H9 (cell line): ENCODE data around the gene SKAP1. TPM values are rescaled to one million over a fixed set of nuclear protein-coding genes. Genes with fewer than 3 reads are reported as not detected.
"Not testable (repeated sequence)": the region's sequence is repeated elsewhere in the genome, so short reads cannot be mapped to it uniquely, and the experiment has no call there.

ENCODE experiments used
- DNase-seq: peaks from one replicate; pipeline ENCODE4 v3.0.0-alpha.2; 2017
- H2AFZ ChIP-seq: one replicate; pipeline ENCODE4 v1.6.1; 2013; ENCODE audit warnings: mild to moderate bottlenecking, low read length, control low read depth, moderate library complexity
- H2AK5ac ChIP-seq: 2 replicates; pipeline ENCODE4 v1.6.1; 2013; ENCODE audit warnings: low read length, control low read depth, mixed read lengths; ENCODE audit not compliant: insufficient read length
- H2BK120ac ChIP-seq: one replicate; pipeline ENCODE4 v1.6.1; 2013; ENCODE audit warnings: low read depth, mild to moderate bottlenecking, low read length, control low read depth, inconsistent platforms; ENCODE audit not compliant: poor library complexity, severe bottlenecking
- H2BK12ac ChIP-seq: 2 replicates; pipeline ENCODE4 v1.6.1; 2013; ENCODE audit warnings: low read length, control low read depth, mixed read lengths, low read depth; ENCODE audit not compliant: insufficient read length
- H2BK15ac ChIP-seq: 2 replicates; pipeline ENCODE4 v1.6.1; 2013; ENCODE audit warnings: low read depth, low read length, control low read depth
- H2BK20ac ChIP-seq: one replicate; pipeline ENCODE4 v1.6.1; 2013; ENCODE audit warnings: low read depth, mild to moderate bottlenecking, low read length, control low read depth, inconsistent platforms; ENCODE audit not compliant: poor library complexity, severe bottlenecking
- H2BK5ac ChIP-seq: 2 replicates; pipeline ENCODE4 v1.6.1; 2013; ENCODE audit warnings: low read length, control low read depth, mixed read lengths; ENCODE audit not compliant: insufficient read length
- H3K14ac ChIP-seq: 2 replicates; pipeline ENCODE4 v1.6.1; 2013; ENCODE audit warnings: low read length, control low read depth; ENCODE audit not compliant: insufficient read depth
- H3K18ac ChIP-seq: 2 replicates; pipeline ENCODE4 v1.6.1; 2013; ENCODE audit warnings: low read depth, mild to moderate bottlenecking, mixed read lengths, low read length, control low read depth; ENCODE audit not compliant: insufficient read length
- H3K23ac ChIP-seq: 2 replicates; pipeline ENCODE4 v1.6.1; 2013; ENCODE audit warnings: low read length, control low read depth, mixed read lengths, low read depth; ENCODE audit not compliant: insufficient read length
- H3K23me2 ChIP-seq: 2 replicates; pipeline ENCODE4 v1.6.1; 2013; ENCODE audit warnings: low read depth, mild to moderate bottlenecking, mixed read lengths, low read length, control low read depth; ENCODE audit not compliant: insufficient read length, poor library complexity, severe bottlenecking
- H3K27ac ChIP-seq: 2 replicates; pipeline ENCODE4 v1.5.1; 2013; ENCODE audit warnings: low read length, control low read depth, mixed read lengths, low read depth; ENCODE audit not compliant: insufficient read length
- H3K27me3 ChIP-seq: 2 replicates; pipeline ENCODE4 v1.6.1; 2013; ENCODE audit warnings: low read length, control low read depth, inconsistent platforms; ENCODE audit not compliant: insufficient read depth
- H3K4ac ChIP-seq: 2 replicates; pipeline ENCODE4 v1.6.1; 2013; ENCODE audit warnings: low read depth, mild to moderate bottlenecking, control low read depth, inconsistent platforms, low read length, moderate library complexity
- H3K4me1 ChIP-seq: 2 replicates; pipeline ENCODE4 v1.6.1; 2013; ENCODE audit warnings: low read length, control low read depth, inconsistent platforms; ENCODE audit not compliant: insufficient read depth
- H3K4me2 ChIP-seq: 2 replicates; pipeline ENCODE4 v1.6.1; 2013; ENCODE audit warnings: low read length, control low read depth, mixed read lengths; ENCODE audit not compliant: insufficient read length, insufficient read depth
- H3K56ac ChIP-seq: 2 replicates; pipeline ENCODE4 v1.6.1; 2013; ENCODE audit warnings: low read depth, mild to moderate bottlenecking, mixed read lengths, low read length, control low read depth; ENCODE audit not compliant: insufficient read length
- H3K79me1 ChIP-seq: 2 replicates; pipeline ENCODE4 v1.6.1; 2013; ENCODE audit warnings: low read depth, mild to moderate bottlenecking, moderate library complexity, low read length, control low read depth, inconsistent platforms; ENCODE audit not compliant: insufficient read depth, poor library complexity, severe bottlenecking
- H3K79me2 ChIP-seq: 2 replicates; pipeline ENCODE4 v1.6.1; 2013; ENCODE audit warnings: low read length, control low read depth, inconsistent platforms; ENCODE audit not compliant: insufficient read depth
- H3K9ac ChIP-seq: 2 replicates; pipeline ENCODE4 v1.6.1; 2013; ENCODE audit warnings: low read length, control low read depth, mixed read lengths; ENCODE audit not compliant: insufficient read length; ENCODE audit errors: extremely low read depth
- H3K9me3 ChIP-seq: one replicate; pipeline ENCODE4 v1.6.1; 2013; ENCODE audit warnings: low read depth, low read length, inconsistent platforms; ENCODE audit not compliant: control insufficient read depth
- H3T11ph ChIP-seq: one replicate; pipeline ENCODE4 v1.6.1; 2013; ENCODE audit warnings: mild to moderate bottlenecking, low read length, control low read depth, inconsistent platforms
- H4K20me1 ChIP-seq: one replicate; pipeline ENCODE4 v1.6.1; 2013; ENCODE audit not compliant: control insufficient read depth, insufficient read length, insufficient read depth
- H4K5ac ChIP-seq: 2 replicates; pipeline ENCODE4 v1.6.1; 2013; ENCODE audit warnings: low read depth, mild to moderate bottlenecking, mixed read lengths, low read length, control low read depth; ENCODE audit not compliant: insufficient read length
- H4K8ac ChIP-seq: replicated peaks from 2 replicates; pipeline ENCODE4 v1.6.1; 2013; ENCODE audit warnings: low read length, control low read depth, mixed read lengths, low read depth; ENCODE audit not compliant: insufficient read length
- H4K91ac ChIP-seq: 2 replicates; pipeline ENCODE4 v1.6.1; 2013; ENCODE audit warnings: low read depth, mild to moderate bottlenecking, moderate library complexity, mixed read lengths, low read length, control low read depth; ENCODE audit not compliant: insufficient read length
- H3K27ac Mint-ChIP-seq, 3 experiments: 2 replicates in 2 of 3; 3 replicates in 1 of 3; pipeline ENCODE4 v1.8.0; 2020 to 2021; ENCODE audit warnings: mixed read lengths in 3 of 3, mild to moderate bottlenecking in 1 of 3, moderate library complexity in 1 of 3
- H3K27me3 Mint-ChIP-seq: 2 replicates; pipeline ENCODE4 v1.8.0; 2021; ENCODE audit warnings: low read depth, mild to moderate bottlenecking, moderate library complexity, mixed read lengths
- H3K36me3 Mint-ChIP-seq, 3 experiments: 2 replicates in 2 of 3; 3 replicates in 1 of 3; pipeline ENCODE4 v1.8.0; 2020 to 2021; ENCODE audit warnings: low read depth in 3 of 3, mixed read lengths in 3 of 3; ENCODE audit not compliant: insufficient read depth in 1 of 3
- H3K4me1 Mint-ChIP-seq, 2 experiments: 2 replicates each; pipeline ENCODE4 v1.8.0; 2020; ENCODE audit warnings: mixed read lengths in 2 of 2
- H3K4me3 Mint-ChIP-seq, 2 experiments: 2 replicates in 1 of 2; 3 replicates in 1 of 2; pipeline ENCODE4 v1.8.0; 2020 to 2021; ENCODE audit warnings: mild to moderate bottlenecking in 2 of 2, mixed read lengths in 2 of 2, moderate library complexity in 1 of 2
- H3K9me3 Mint-ChIP-seq, 2 experiments: 2 replicates in 1 of 2; 3 replicates in 1 of 2; pipeline ENCODE4 v1.8.0; 2020; ENCODE audit warnings: mild to moderate bottlenecking in 2 of 2, mixed read lengths in 2 of 2, moderate library complexity in 1 of 2
- WGBS: extraction: QIAGEN DNeasy Blood & Tissue Kit; methylation state at CpG from one replicate; pipeline ENCODE4 v1.1.7; 2013; ENCODE audit warnings: missing lambda C conversion rate, low lambda C conversion rate, mixed read lengths; ENCODE audit not compliant: insufficient read length; ENCODE audit errors: extremely low coverage; 5-methylcytosine and 5-hydroxymethylcytosine counted together
- total RNA-seq: library from RNA; stranded (reverse); gene quantifications from 2 replicates; pipeline ENCODE4 v1.2.1, GENCODE V29; 2021
- TF ChIP-seq, protein P1 (sequence below): fragments of 200-600 bp; sonication (generic); conservative IDR thresholded peaks from 3 replicates; pipeline ENCODE4 v1.8.0; 2021; ENCODE audit warnings: antibody characterized with exemption, mild to moderate bottlenecking

SKAP1 gene
- total RNA-seq, 1 experiment from 2014 or later = not detected

GRCh38 chr17:48363161-48363560 lies 66.9 kb downstream of the SKAP1 start:
- H3K27me3 Mint-ChIP-seq = peaks cover 66% of the 10 kb centered on the region
- H3K4ac ChIP-seq = no peak overlapping the region
- H3K27ac Mint-ChIP-seq = no peak overlapping the region

DNA sequence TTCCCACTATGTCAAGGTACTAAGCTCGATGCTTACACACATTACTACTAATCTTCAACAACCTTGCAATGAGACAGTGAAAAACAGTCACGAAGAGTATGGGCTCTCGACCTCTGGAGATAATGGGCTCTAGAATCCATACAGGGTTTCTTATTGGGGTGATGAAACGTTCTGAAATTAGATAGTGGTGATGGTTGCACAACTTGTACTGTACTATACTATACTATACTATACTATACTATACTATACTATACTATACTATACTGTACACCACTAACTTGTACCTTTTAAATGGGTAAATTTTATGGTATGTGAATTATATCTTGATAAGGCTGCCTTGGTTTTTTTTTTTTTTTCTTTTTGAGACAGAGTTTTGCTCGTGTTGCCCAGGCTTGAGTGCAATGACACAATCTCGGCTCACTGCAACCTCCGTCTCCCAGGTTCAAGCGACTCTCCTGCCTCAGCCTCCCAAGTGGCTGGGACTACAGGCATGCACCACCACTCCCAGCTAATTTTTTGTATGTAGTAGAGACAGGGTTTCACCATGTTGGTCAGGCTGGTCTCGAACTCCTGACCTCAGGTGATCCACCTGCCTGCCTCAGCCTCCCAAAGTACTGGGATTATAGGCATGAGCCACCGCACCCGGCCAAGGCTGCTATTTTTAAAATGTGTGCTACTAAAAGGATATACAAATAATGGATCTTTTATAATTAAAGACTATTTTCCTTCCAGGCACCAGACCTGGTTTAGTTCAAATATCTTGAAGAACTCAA lies 69.0 kb downstream of the SKAP1 start:
- H4K8ac ChIP-seq, H3K14ac ChIP-seq, H3K56ac ChIP-seq, H3K4me3 Mint-ChIP-seq, H4K20me1 ChIP-seq, H2BK5ac ChIP-seq, H2AFZ ChIP-seq, H3K23ac ChIP-seq, H3K4me1 Mint-ChIP-seq, H3T11ph ChIP-seq, H4K91ac ChIP-seq, H3K4me1 ChIP-seq, H2BK12ac ChIP-seq, H3K4ac ChIP-seq, H2BK120ac ChIP-seq, H3K4me2 ChIP-seq, H3K27ac ChIP-seq, H3K36me3 Mint-ChIP-seq, DNase-seq, H3K9ac ChIP-seq, H3K9me3 Mint-ChIP-seq, H2BK20ac ChIP-seq, H4K5ac ChIP-seq, H2BK15ac ChIP-seq, H2AK5ac ChIP-seq, H3K27ac Mint-ChIP-seq, H3K79me1 ChIP-seq, H3K27me3 ChIP-seq, H3K9me3 ChIP-seq, H3K23me2 ChIP-seq, H3K18ac ChIP-seq, H3K79me2 ChIP-seq: not testable (repeated sequence)
- peaks cover 60% of the 10 kb centered on the region for H3K27me3 Mint-ChIP-seq
- WGBS = no CpG with 5 or more reads among the region's 11 CpGs

More at GRCh38 chr17:48363161-48363560, 66.9 kb downstream of the SKAP1 start:
- Histone ChIP-seq H3K79me1 (no peaks in the 10 kb centered on the region), H4K8ac (no peak overlapping the region), H3K4me1 (no peaks in the 10 kb centered on the region), H2BK15ac (no peak overlapping the region), H4K20me1 (no peaks in the 10 kb centered on the region), H3K27me3 (no peaks in the 10 kb centered on the region), H2BK20ac (no peak overlapping the region), H2BK5ac (no peak overlapping the region), H3K27ac (no peak overlapping the region), H2AK5ac (no peak overlapping the region), H3K14ac (no peak overlapping the region), H3K23me2 (no peaks in the 10 kb centered on the region), H3K56ac (no peak overlapping the region), H2AFZ (no peak overlapping the region), H3K23ac (no peak overlapping the region), H3K4me2 (no peak overlapping the region), H4K91ac (no peak overlapping the region), H3K9me3 (no peaks in the 10 kb centered on the region), H3K9ac (no peak overlapping the region), H2BK12ac (peak overlapping the region; percentile 20), H3T11ph (no peak overlapping the region), H2BK120ac (no peak overlapping the region), H3K18ac (no peak overlapping the region), H3K79me2 (no peaks in the 10 kb centered on the region), H4K5ac (no peak overlapping the region)
- DNase-seq = no peak
- no peaks in the 10 kb centered on the region for H3K36me3 Mint-ChIP-seq
- H3K9me3 Mint-ChIP-seq = no peaks in the 10 kb centered on the region
- WGBS = no CpG with 5 or more reads among the region's 1 CpG
- no peak overlapping the region for H3K4me3 Mint-ChIP-seq
- no peaks in the 10 kb centered on the region for H3K4me1 Mint-ChIP-seq
- TF ChIP-seq, protein P1, sequence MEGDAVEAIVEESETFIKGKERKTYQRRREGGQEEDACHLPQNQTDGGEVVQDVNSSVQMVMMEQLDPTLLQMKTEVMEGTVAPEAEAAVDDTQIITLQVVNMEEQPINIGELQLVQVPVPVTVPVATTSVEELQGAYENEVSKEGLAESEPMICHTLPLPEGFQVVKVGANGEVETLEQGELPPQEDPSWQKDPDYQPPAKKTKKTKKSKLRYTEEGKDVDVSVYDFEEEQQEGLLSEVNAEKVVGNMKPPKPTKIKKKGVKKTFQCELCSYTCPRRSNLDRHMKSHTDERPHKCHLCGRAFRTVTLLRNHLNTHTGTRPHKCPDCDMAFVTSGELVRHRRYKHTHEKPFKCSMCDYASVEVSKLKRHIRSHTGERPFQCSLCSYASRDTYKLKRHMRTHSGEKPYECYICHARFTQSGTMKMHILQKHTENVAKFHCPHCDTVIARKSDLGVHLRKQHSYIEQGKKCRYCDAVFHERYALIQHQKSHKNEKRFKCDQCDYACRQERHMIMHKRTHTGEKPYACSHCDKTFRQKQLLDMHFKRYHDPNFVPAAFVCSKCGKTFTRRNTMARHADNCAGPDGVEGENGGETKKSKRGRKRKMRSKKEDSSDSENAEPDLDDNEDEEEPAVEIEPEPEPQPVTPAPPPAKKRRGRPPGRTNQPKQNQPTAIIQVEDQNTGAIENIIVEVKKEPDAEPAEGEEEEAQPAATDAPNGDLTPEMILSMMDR = no peak
